Lung (tissue), 12 donors: ENCODE data around the gene POU3F4. TPM values are rescaled to one million over a fixed set of nuclear protein-coding genes. Genes with fewer than 3 reads are reported as not detected.

ENCODE experiments used
- ATAC-seq: fragments of 200-7000 bp; cut with Tn5 transposase; one replicate; pipeline ENCODE4 v1.9.1; 2020; ENCODE audit warnings: moderate number of reproducible peaks; ENCODE audit not compliant: insufficient read depth, low FRiP score
- DNase-seq, 3 donors: peaks; one replicate each; pipeline ENCODE4 v3.0.0-alpha.2; 2013 to 2017
- H3K27ac ChIP-seq, 2 donors: one replicate each; pipeline ENCODE4 v1.5.1; 2013; ENCODE audit warnings: mild to moderate bottlenecking in 2 of 2, moderate library complexity in 2 of 2, control low read depth in 1 of 2, inconsistent platforms in 1 of 2, low read depth in 1 of 2, low read length in 1 of 2
- H3K27me3 ChIP-seq, 3 donors: one replicate each; pipeline ENCODE4 v1.5.1; 2013; ENCODE audit warnings: low read length in 2 of 3; ENCODE audit not compliant: control insufficient read depth in 3 of 3, insufficient read depth in 3 of 3
- H3K36me3 ChIP-seq, 4 donors: one replicate each; pipeline ENCODE4 v1.5.1; 2013; ENCODE audit warnings: low read length in 4 of 4, mild to moderate bottlenecking in 1 of 4, moderate library complexity in 1 of 4; ENCODE audit not compliant: control insufficient read depth in 4 of 4, insufficient read depth in 4 of 4
- H3K4me1 ChIP-seq, 5 donors: one replicate each; pipeline ENCODE4 v1.5.1; 2013; ENCODE audit warnings: low read length in 5 of 5, mild to moderate bottlenecking in 2 of 5, moderate library complexity in 1 of 5; ENCODE audit not compliant: control insufficient read depth in 5 of 5, insufficient read depth in 5 of 5
- H3K4me3 ChIP-seq: one replicate; pipeline ENCODE4 v1.5.1; 2013; ENCODE audit warnings: mild to moderate bottlenecking, control low read depth, moderate library complexity
- H3K9ac ChIP-seq, 2 donors: one replicate each; pipeline ENCODE4 v1.5.1; 2013; ENCODE audit warnings: low read length in 2 of 2, control low read depth in 1 of 2; ENCODE audit not compliant: insufficient read depth in 1 of 2
- H3K9me3 ChIP-seq, 4 donors: one replicate each; pipeline ENCODE4 v1.5.1; 2013; ENCODE audit warnings: low read length in 3 of 4, mild to moderate bottlenecking in 1 of 4, moderate library complexity in 1 of 4; ENCODE audit not compliant: control insufficient read depth in 4 of 4, insufficient read depth in 3 of 4
- CTCF ChIP-seq: IDR thresholded peaks from 2 replicates; pipeline ENCODE4 v1.5.1; 2012; ENCODE audit warnings: mild to moderate bottlenecking; ENCODE audit errors: control extremely low read depth, extremely low read depth
- WGBS, 2 donors: extraction: QIAGEN DNeasy Blood & Tissue Kit; methylation state at CpG; one replicate each; pipeline ENCODE4 v1.1.7; 2013; 5-methylcytosine and 5-hydroxymethylcytosine counted together
- polyA plus RNA-seq, 2 donors: library from polyadenylated mRNA; stranded (reverse); fragments of 200-250 nt; gene quantifications; one replicate each; pipeline ENCODE4 v1.2.1, GENCODE V29; 2013
- total RNA-seq, 2 donors: library from RNA; depleted of rRNA in 1 of 2; stranded (reverse); fragments of >200 nt in 1 of 2; gene quantifications; one replicate each; pipeline ENCODE4 v1.2.1, GENCODE V29; 2014 to 2021
- donor health status: control.
- donor health status: control.
- donor health status: Bipolar disorder and iron deficiency.
- donor health status: healthy.
- donor health status: DM: yes; HTN: yes; CAD: no.

Gene POU3F4
- total and polyA plus RNA-seq, 4 donors, result not detected

- WGBS, 2 donors, result 42 to 44% methylated on average over 14 of the region's 14 CpGs
- Histone ChIP-seq H3K27ac (no peak overlapping the region), H3K4me1 (peaks cover 0 to 3% (median 0%) of the 10 kb centered on the region in 5 donors), H3K9ac (no peak overlapping the region), H3K9me3 (peaks cover 0 to 11% (median 0%) of the 10 kb centered on the region in 4 donors), H3K27me3 (peaks cover 0 to 56% (median 47%) of the 10 kb centered on the region in 3 donors), H3K36me3 (no peaks in the 10 kb centered on the region), H3K4me3 (no peak overlapping the region)
- no peak for DNase-seq
- TF ChIP-seq CTCF, result no peak
- no peak for ATAC-seq
Measured at GRCh38 chrX:83512111-83512510, 4.0 kb downstream of the POU3F4 start.

GRCh38 chrX:83516597-83516996 is 8.5 kb downstream of the POU3F4 start:
- ATAC-seq, result no peak
- WGBS, 2 donors, result 71 to 73% methylated on average over 1 of the region's 1 CpG
- H3K27me3 ChIP-seq, result peaks cover 0 to 20% (median 17%) of the 10 kb centered on the region in 3 donors

GRCh38 chrX:83521905-83522304 is 13.8 kb downstream of the POU3F4 start:
- Histone ChIP-seq H3K4me3 (no peak overlapping the region), H3K9ac (no peak overlapping the region), H3K27me3 (no peaks in the 10 kb centered on the region), H3K36me3 (no peaks in the 10 kb centered on the region), H3K27ac (no peak overlapping the region), H3K9me3 (no peaks in the 10 kb centered on the region), H3K4me1 (no peaks in the 10 kb centered on the region)
- ATAC-seq, result no peak
- no peak for TF ChIP-seq CTCF
- DNase-seq, result no peak
- 76 to 100% methylated on average over 1 of the region's 1 CpG for WGBS, 2 donors

More at GRCh38 chrX:83516597-83516996, 8.5 kb downstream of the POU3F4 start:
- DNase-seq, result no peak
- H3K4me1 ChIP-seq, result no peaks in the 10 kb centered on the region
- H3K4me3 ChIP-seq, result no peak overlapping the region
- no peak overlapping the region for H3K9ac ChIP-seq
- H3K36me3 ChIP-seq, result no peaks in the 10 kb centered on the region
- no peak overlapping the region for H3K27ac ChIP-seq
- no peaks in the 10 kb centered on the region for H3K9me3 ChIP-seq
- TF ChIP-seq CTCF, result no peak

- Histone ChIP-seq H3K36me3 (no peaks in the 10 kb centered on the region), H3K27me3 (no peaks in the 10 kb centered on the region), H3K9ac (no peak overlapping the region), H3K4me3 (no peak overlapping the region), H3K9me3 (no peaks in the 10 kb centered on the region), H3K27ac (no peak overlapping the region), H3K4me1 (no peaks in the 10 kb centered on the region)
- ATAC-seq, result no peak
- 52 to 71% methylated on average over 1 of the region's 1 CpG for WGBS, 2 donors
- no peak for DNase-seq
- TF ChIP-seq CTCF, result no peak
Measured at GRCh38 chrX:83529950-83530349, 21.9 kb downstream of the POU3F4 start.
